NCI-H1436 treated with DMSO at 0.1 percent for 48 hours (cell line): ENCODE data around the gene DCC.

ENCODE experiments used
- DNase-seq: peaks from one replicate; lab custom pipeline; 2025; lab: John Stamatoyannopoulos, UW

Gene DCC

DNA sequence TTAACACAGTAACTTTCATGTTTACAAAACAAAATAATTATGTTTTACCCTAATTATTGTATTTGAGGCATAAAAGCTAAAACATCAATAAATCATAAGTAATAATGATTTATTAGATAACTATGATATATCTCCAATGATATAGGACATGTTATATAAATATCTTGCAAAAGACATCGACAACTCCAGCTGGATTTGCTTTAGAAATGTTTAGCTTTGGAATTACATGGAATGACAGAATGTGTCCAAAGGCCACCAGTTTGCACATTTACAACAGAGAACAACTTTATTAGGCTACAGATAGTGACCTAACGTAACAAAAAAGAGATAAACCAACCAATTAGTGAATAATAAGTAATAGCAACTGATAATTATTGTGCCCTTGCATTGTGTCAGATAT lies 475.7 kb downstream of the DCC start:
- no peak for DNase-seq

DNA sequence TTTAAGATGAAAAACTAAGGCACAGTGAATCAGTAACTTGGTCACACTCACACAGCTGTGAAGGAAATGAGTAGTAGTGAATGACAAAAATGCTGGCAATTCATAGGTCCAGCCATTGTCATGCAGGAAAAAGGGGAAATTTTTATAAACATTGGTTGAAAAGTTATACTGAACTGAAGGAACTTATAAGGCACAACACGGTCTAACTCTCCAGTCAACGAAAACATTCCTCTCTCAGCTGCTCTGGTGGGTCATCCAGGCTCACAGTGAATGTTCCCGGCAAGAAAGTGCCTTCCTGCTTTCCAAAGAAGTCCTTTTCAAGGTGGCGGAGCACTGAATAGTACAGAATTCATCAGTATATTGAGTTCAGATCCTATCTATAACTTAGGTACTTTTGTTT lies 476.1 kb downstream of the DCC start:
- DNase-seq: no peak

DNA sequence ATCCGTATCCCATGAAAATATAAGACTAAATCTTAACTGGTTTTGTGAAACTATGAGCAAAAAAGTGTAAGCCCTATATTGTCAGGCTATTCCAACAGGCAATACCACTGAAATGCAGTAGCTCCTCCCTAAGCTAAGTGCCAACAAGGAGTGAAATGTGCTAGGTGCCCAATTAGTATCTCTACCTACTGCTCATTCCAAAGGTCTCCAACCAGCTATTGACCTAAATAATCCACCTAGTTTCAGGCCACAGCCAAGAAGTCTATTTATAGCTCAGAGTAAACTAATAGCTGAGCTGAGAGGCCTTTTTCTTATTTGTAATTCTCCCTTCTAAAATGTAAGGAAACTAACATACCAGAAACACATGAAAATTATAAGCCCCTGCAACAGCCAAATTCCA lies 482.2 kb downstream of the DCC start:
- DNase-seq: no peak

DNA sequence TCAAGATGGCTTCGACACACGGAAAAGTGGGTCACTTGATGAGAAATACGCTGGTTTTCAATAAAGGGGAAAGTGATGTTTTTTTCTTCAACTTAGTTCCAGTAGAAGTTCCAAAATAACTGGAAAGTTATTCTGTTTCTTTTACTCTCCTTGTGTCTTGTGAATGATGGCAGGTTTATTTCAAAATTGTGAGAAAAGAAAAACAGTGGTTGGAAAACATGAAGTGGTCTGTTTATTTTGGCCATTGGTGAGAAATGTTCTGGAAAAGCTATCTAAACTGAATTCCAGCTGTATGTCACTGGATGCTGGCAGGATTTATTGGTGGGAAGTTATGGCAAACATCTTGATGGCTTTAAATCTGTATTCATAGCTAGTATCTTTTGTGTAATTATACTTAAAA lies 484.1 kb downstream of the DCC start:
- no peak for DNase-seq

DNA sequence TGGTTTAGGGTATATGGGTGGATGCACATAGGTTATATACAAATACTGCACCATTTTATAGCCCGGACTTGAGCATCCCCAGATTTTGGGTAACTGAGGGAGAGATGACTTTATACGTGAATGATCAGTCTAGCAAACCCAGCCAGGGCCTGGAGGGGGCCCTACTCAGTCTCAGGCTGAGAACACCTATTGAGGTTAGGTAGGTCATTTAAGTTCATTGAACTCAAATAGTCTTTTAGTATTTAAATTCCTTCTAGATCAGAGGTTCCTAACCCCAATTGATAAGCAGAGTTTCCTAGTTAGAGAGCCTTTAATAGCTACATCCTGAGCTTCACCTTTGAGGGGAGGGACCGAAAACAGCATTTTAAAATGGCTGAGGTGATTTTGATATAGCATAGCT lies 487.0 kb downstream of the DCC start:
- DNase-seq: no peak

DNA sequence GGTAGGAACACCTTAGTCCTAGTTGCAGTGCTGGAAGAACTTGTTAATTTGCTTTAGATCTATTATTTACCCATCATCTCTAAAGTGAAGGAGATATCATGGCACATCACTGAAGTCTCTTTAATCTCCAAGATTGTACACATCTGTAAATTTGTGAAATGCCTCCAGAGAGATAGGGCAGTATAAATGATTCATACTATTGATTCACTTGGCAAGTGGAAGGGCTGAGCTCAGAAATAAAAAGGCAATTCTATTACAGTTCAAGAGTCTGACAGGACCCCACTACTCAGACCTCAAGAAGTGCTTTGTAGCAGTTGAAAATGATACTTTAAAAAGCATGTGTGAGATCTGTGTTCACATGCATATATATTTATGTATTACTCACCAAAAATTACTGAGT lies 489.3 kb downstream of the DCC start:
- no peak for DNase-seq

DNA sequence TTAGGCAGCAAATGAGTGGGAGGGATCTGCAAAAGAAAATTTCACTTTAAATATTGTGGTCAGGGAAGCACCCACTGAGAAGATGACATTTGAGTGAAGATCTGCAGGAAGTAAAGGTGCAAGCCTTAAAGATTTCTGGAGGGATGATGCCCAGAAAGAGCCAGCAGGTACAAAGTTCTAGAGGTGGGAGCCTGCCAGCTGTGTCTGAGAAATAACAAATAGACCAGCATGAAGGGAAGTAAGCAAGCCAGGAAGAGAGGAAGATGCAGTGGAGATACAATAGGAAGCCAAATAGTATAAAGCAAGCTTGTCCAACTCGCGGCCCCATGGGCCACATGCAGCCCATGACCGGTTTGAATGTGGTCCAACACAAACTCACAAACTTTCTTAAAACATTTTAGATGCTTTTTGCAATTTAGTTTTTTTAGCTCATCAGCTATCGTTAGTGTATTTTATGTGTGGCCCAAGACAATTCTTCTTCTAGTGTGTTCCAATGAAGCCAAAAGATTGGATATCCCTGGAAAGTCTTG lies 489.9 kb downstream of the DCC start:
- no peak for DNase-seq

DNA sequence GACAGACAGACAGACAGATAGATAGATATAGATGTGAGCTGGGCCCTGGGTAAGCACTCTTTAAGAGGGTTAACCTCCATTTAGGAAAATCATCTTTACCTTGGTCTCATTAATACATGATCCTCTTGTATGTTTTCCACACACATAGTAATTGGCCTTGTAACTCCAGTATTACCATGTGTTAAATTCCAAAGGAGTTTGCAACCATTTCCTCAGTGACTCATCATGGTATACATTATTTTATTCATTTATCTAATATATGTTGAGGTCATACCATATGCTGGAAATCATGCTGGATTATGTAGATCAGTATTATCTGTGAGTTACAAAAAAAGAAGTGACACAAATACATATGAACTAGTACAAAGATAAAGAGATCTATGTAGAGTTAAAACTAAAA lies 504.3 kb downstream of the DCC start:
- DNase-seq: no peak

DNA sequence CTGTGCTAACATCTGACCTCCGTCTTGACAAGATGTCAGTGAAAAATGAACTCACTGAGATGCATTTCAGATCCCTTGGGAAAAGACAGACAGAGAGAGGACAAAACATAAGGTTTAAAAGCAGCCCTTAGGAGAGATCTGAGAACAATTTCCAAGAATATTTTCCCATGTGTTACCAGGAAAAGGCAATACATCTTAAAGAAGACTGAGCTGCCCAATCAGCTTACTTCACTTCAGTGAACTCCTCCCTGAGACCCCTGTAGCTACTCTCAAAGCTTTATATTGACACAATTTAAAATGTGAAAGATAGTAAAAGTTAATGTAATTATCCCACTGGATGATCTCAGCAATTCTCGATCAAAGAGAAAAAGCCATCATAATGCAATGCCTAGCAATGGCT lies 505.0 kb downstream of the DCC start:
- DNase-seq: no peak

DNA sequence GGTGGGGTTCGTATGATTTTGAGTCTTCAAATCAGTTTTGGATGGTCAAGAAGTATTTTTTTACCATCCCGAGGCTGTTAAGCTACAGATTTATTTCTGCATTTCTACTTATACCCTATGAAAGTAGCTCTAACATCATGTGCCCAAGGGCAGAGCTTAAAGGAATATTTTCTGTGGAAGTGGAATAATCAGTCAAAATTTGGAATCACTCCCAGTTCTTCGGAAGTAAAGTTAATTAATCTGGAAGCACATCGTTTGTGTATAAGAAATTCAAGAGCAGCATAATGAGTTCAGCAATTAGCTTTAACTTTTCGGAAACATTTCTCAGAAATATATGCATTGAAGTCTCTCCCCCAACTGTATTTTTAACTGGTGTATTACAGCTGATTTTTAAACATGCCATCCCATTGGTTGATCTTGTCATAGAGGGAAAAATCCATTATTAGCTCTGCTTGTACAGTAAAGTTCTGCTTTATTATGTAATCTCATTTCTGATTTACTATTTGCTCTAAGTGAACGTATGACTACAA lies 510.1 kb downstream of the DCC start:
- DNase-seq: no peak

DNA sequence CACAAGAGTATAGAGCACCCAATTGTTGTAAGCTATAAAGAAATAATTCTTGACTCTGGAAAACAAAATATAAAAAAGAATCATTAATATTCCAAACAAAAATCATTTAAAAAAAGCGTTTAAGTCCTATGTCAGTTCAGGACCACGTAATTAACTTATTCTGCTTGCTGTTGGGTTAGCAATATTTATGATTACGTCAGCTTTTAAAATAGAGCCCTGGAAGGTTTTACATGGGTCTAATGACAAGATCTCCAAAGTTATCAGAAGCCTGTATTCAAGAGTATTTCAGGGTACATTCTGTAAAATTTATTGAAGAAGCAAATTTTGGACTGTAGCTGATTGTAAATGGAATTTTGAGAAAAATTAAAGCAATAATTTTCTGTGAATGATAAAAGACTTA lies 521.6 kb downstream of the DCC start:
- no peak for DNase-seq

DNA sequence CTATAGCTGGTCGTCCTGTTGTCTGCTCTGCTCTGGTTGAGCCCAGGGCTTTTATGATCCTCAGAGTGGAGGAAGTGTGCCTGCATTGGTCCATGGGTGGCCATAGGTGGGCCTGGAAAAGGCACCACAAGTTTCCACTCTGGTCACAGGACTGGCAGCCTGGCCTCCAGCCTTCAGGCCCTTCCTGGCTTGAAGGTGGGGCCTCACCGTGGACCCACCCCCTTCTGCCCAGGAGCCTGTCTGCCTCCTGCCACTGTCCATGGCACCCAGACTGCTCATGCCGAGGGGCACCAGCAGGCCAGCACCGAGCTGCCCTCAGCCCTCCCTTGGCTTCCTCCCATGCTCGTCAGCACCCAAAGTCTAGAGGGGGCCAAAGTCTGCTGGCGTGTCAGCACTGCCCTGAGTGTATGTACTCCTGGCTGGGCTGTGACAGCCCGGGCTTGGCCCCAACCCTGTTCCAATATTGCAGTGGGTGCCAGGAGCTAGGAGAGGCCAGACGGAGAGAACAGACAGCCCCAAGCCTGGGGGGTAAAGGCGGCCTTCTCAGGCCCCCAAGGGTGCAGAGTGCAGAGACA lies 529.4 kb downstream of the DCC start:
- no peak for DNase-seq

DNA sequence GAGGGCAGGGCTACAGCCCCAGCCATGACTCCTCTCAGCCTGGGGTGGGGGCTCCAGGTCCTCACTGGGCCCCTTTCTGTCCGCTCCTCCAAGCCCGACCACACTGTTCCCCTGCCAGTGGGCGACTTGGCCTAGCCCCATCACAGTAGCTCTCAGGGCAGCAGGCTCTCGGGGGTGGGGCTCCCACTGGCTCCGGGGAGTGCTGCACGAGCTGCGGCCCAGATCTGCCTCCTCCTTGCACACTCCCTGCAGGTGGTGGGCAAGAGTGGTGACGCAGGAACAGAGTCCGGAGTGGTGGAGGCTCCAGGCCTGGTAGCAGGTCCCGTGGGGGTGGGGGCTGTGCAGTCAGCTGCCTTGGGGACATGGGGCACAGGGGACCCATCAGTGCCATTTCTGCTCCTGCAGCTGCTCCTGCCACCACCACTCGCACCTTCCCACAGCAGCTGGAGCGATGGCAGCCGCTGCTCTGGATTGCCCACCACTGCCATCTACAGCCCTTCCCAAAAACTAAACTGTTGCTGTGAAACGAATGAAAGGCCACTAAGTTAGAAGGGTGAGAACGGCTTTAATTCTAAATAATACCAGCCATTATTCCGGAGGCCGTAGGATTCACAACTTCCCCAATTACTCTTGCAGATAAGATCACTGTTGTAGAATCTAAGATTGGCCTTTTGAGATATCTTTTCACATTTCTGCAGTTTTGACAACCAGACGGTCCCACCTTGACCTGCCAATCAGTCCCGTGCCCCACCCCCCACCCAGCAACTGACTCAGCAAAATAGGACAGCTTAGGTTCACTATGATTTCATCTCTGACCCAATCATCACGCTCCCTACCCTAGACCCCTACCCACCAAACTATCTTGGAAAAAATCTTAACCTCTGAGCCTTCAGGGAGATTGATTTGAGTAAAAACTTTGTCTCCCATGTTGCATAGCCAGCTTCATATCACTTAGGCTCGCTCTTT lies 530.2 kb downstream of the DCC start:
- DNase-seq: no peak

DNA sequence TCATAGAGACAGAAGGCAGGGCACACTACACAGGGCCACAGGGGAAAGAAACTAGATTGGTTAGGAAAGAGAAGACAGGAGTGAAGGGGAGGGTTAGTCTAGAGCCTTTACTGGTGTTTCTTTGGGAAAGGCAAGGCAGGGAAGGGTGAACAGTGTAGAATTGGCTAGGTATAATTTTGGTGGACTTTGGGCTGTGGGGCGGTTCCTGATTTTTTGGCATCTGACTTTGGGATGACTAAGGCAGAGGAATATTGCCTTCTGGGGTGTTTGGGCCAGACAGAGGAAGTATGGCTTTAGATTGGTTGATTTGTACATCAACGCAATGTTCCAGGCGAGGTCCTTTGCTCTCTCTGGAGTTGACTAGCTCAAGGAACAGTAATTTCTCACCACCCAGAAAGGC lies 534.8 kb downstream of the DCC start:
- no peak for DNase-seq

DNA sequence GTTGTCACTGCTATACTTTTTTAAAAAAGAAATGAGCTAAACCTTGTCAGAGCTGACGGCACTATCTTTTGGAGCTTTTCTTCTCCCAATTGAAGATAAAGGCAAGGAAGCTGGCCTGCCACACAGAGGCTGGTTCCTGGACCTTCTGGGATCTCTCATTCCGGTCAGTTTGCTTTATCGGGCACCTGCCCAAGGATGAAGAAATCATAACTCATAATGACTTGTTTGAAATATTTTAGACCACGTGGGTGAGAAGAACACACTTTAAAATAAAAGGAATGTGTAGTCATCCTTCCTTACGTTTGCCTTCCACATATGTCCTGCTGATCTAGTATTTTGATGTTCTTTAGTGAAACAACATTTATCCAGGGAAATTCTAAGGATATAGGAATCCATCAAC lies 535.7 kb downstream of the DCC start:
- no peak for DNase-seq

DNA sequence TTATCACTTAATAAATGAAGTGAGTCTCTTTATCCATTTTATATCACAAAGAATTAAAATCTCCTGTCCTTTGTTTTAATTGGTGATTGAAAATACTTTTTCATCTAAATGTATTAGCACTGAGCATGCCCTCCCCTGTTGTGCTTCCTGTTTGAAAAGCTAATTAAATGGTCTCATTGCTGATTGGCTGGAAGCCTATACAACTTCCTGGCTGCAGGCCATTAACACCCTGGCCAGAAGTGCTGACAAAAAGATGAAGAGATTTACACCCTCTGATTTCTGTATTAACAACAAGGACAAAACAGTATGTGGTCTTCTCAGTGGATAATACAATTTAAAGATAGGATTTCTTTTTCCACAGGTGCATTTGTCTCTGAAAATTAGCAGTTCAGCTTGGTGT lies 548.0 kb downstream of the DCC start:
- DNase-seq: no peak

DNA sequence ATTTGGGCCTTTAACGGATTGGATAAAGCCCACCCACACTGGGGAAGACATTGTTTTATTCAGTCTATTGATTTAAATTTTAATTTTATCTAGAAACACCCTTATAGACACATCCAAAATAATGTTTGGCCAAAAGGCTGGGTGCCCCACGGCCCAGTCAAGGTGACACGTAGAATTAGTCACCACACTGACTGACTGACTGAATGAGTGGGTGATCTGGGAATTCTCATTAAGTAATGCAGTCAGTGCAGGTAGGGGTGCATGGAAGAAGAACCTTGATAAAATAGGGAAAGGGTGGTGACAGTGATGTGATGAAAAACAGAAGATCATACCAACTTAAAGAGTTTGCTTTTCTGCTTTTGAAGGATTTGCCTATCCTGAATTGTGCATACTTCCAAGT lies 554.8 kb downstream of the DCC start:
- no peak for DNase-seq

DNA sequence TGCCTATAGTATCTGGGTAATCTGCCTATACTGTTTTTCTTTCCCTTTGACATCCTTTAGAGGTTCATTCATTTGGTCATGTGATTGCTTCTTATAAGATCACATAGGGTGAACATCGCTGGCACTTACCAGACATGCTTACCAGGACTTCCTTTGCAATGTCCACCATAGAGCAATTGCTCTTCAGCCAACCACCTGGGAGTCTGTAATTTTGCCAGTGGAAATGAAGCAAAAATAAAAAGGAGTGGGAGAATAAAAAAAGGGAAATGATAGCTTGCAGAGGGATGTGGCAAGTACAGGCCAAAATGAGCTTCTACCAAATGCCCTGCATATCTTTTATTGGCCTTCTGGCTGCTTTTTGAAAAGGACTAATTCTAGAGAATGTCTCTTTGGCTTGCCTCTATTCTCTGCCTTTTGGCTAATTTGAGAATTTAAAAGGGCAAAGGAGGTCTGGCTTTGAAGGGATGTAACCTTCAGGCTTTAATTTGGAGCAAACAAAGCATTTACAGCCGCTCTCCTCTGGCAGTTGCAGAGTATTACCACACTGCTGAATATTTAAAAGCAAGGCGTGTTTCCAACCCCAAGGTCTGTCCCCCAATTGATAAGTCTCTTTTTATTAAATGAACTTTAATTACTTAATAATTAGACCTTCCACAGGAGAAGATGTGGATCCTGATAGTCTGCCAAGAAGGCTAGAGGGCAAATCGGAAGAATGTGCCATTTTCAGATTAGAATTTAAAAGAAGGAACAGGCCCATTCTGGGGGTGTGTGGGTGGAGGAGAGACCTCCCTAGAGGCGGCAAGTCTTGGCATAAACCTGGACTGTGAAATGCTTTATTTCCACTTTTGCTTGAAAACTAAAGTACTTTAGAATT lies 557.9 kb downstream of the DCC start:
- DNase-seq: no peak

DNA sequence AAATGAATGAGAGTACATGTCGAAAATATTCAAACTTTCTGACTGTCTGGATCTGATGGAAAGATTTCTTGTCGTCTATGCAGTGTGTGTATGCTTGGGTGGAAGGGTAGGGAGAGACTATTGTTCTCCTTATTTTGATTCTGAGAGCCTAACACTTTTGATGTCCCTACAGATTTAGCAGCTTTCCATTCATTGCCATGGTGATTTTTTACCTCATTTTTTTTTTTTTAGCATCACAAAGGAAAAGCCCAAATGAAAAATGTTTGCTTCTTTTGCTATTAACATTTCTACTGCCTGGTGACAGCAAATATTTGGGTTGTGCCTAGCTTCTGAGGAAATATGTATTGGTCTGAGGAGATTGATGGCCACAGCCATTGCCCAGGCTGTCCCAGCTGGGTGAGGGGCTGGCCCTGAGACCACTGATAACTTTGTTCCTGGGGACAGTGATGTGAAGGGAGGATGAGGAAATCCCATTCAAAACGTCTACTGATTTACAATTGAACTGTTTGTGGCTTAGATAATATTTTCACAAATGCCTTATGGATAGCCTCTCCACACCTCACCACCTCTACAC lies 558.6 kb downstream of the DCC start:
- DNase-seq: no peak

DNA sequence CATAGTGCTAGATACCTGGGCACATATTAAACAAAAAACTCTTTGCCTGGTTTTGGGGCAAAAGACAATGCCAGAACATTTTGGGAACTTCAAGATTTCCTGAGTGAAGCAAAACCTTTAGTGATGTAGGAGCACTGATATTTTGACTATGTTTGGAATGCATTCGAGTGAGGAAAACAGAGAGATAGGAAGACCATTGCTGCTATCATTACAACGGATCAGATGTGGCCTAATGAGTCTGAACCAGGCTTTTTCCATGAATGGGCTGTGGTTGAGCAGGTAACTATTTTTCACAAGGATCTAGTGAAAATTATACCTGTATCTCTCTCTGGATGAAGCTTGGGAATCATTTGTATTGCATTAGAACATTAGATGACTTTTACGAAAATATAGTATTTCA lies 562.2 kb downstream of the DCC start:
- no peak for DNase-seq

DNA sequence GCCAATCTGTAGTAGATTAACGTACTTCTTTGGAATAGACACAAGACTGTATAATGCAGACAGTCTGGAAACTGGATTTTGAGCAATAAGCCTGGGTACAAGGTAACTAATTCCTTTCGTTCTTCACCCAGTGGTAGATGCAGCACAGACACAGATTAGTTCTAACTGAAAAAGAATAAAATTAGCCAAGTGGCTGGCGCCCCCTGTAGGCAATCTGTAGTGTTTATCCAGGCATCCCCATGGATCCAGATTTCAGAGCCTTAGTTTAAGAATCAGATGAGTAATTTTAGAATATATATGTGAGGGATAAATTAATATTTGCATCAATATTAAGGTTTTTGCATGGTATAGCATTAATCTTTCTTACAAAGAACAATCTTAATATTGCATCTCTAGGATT lies 563.9 kb downstream of the DCC start:
- no peak for DNase-seq
